ENCODE results near the gene MAD2L1BP.

The MAD2L1BP gene

DNA sequence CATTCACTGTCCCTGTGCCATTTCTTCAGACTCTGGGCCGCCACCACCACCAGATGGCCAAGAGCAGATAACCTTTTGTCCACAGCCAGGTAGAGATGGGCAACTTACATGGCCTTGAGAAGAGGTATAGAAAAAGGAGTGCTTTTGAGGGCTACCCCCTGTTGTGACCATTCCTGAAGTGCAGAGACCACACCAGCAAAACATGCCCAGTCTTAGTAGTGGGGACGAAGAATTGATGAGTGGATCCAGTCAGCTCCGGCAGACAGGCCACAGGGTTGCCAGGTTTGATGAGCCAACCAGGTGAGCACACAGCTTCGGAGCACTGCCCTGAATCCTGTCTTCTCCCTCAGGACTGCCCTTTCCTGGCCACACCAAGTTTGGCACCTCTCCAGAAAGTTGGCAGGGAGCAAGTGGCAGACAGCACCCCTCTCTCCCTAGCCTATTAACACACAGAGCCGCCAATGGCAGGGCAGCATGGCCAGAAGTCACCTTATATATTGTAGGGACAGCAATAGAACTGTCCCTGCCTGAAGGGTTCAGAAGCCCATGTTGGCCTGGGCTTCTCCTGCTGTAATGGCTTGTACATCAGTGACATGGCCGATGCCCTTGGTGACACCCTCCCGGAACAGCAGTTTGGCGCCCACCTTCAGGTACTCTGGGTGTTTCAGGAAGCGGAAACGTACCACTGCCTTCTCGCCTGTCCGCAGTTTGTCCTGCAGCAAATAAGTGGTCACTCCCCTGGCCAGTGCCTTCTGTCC lies 14.4 kb upstream of the MAD2L1BP start:
- TF ChIP-seq, protein P1, sequence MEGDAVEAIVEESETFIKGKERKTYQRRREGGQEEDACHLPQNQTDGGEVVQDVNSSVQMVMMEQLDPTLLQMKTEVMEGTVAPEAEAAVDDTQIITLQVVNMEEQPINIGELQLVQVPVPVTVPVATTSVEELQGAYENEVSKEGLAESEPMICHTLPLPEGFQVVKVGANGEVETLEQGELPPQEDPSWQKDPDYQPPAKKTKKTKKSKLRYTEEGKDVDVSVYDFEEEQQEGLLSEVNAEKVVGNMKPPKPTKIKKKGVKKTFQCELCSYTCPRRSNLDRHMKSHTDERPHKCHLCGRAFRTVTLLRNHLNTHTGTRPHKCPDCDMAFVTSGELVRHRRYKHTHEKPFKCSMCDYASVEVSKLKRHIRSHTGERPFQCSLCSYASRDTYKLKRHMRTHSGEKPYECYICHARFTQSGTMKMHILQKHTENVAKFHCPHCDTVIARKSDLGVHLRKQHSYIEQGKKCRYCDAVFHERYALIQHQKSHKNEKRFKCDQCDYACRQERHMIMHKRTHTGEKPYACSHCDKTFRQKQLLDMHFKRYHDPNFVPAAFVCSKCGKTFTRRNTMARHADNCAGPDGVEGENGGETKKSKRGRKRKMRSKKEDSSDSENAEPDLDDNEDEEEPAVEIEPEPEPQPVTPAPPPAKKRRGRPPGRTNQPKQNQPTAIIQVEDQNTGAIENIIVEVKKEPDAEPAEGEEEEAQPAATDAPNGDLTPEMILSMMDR (conservative IDR thresholded peaks at IDR 0.05; ENCODE audit: low read depth, low read length) = no peak
- H3K4me3 ChIP-seq (ENCODE audit: low read length) = no peak overlapping the region
- DNase-seq (ENCODE audit: low read depth) = no peak

DNA sequence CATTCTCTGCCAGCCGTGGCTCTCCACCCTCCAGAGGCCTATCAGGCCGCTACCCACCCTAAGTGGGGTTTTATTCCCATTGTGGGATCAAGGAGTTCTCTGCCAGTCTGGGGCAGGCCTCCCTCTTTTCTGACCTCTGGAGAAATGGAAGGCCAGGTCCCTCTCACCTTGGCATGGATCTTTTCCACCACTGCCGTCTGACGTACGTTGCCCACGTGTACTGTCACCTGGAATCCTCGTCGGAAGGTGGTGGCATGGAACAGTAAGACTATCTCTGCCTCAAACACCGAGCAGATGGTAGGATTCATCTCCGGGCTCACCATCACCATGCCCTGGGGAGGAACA lies 13.8 kb upstream of the MAD2L1BP start:
- no peak overlapping the region for H3K4me3 ChIP-seq (ENCODE audit: low read length)
- no peak for DNase-seq (ENCODE audit: low read depth)
- TF ChIP-seq, protein P1 (conservative IDR thresholded peaks at IDR 0.05; ENCODE audit: low read depth, low read length) = no peak

DNA sequence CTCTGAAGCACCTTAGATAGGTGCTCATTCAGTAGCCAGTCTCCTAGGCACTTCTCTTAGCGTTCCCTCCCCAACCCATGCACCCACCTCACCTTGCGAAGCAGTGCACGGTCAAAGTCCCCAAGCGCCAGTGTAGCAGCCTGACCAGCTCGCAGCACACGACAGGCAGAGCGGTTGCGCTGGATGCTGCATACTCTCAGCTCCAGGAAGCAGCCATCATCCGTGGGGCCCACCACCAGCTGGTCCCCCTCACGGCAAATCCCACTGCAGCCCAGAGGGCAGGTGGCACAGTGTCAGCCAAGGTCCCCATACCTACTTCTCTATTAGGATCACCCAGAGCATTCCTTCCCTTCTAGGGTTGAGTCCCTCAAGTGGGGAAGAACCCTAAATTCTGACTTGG lies 13.1 kb upstream of the MAD2L1BP start:
- TF ChIP-seq, protein P1 (conservative IDR thresholded peaks at IDR 0.05; ENCODE audit: low read depth, low read length) = no peak
- no peak for DNase-seq (ENCODE audit: low read depth)
- H3K4me3 ChIP-seq (ENCODE audit: low read length) = no peak overlapping the region

DNA sequence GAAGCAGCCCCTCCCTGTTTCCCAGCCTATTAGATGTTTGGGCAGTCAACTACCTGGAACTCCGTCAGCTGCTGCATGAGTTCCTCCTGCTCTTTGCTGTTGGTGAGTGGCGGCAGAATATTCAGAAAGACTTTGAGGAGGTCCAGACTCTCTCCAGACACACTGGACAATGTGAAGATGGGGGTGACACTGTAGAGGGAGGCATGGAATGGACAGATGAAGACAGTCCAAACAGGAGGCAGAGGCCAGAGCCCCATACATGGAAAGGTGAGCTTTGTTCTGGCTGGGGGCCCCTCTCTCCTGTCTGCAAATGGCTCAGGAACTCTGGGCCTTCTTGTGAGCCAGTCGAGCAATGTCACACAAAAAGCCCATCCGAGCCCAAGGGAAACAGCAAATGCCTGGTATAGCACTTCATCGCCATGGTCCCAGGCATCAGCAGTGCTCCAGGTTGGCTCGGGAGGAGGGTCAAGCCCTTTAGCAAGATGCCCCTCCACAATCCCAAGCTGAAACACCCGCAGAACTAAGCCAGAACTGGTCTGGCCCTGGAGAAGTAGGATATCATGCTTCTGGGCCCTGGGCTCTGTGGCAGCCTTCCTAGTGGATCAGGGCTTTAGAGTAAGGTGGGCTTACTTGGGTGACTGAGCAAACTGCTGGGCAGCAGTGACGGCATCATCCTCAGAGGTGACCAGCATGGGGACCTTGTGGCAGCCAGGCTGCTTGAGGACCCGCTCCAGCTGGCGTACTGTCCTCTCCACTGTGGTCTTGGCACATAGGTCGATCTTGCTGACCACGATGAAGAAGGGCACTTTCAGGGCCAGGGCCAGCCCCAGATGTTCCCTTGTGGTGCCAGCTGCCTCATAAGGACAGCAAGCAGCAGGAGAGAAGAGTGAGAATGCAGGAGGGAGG lies 11.5 kb upstream of the MAD2L1BP start:
- TF ChIP-seq, protein P1 (conservative IDR thresholded peaks at IDR 0.05; ENCODE audit: low read depth, low read length) = no peak
- H3K4me3 ChIP-seq (ENCODE audit: low read length) = no peak overlapping the region
- DNase-seq (ENCODE audit: low read depth) = no peak

DNA sequence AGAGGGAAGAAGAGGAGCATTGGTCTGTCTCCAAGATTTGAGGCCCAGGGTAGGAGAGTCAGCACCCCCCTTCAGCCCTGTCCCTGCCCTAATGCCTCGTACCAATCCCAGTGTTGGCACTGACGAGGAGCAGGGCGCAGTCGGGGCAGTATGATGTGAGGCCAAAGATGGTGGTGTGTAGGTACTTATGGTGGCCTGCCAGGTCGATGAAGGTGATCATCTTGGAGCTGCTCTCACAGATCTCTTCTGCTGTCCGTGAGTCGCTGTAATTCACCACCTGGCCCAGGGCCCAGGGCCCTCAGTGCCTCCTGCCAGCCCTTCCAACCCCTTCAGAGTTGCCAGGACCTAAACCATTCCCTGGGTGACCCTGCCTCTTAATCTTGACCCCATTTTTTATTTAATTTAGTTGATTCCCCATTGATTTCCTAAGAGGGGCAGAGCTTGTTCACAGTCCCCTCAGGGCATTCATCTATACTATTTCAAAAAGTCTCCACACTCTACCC lies 10.8 kb upstream of the MAD2L1BP start:
- no peak overlapping the region for H3K4me3 ChIP-seq (ENCODE audit: low read length)
- TF ChIP-seq, protein P1 (conservative IDR thresholded peaks at IDR 0.05; ENCODE audit: low read depth, low read length) = no peak
- DNase-seq (ENCODE audit: low read depth) = no peak

DNA sequence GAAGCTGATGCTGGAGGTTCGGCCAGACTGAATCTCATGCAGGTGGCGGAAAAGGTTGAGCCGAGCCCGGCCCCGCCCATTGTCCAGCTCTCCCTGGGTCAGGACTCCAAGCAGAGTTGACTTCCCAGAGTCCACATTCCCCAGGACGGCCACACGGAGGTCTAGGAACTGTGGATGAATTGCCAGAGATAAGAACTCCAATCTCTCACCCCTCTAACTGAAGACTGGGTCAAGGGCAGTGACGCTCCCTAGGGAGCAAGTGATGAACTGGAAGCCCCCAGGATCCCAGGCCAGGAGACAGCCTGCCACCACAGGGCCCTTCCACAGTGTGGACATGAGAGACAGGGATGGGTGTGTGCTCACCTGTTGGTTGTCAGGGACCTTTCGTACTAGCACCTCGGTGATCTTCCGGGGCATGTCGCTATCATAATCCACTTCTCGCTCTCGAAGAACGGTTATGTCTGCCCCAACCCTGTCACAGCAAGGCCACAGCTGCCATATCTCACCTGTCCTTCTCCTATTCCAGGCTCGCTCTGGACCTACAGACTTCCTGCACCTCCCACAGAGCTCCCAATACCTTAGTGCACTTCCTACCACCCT lies 10.1 kb upstream of the MAD2L1BP start:
- DNase-seq (ENCODE audit: low read depth) = no peak
- TF ChIP-seq, protein P1 (conservative IDR thresholded peaks at IDR 0.05; ENCODE audit: low read depth, low read length) = no peak
- no peak overlapping the region for H3K4me3 ChIP-seq (ENCODE audit: low read length)
